WTC11 (cell line): ENCODE results near the gene SLC6A4. TPM values are rescaled to one million over a fixed set of nuclear protein-coding genes. Genes with fewer than 3 reads are reported as not detected.

Source experiments
- ATAC-seq: fragments of 200-7000 bp; cut with Tn5 transposase; 2 replicates; pipeline ENCODE4 v1.10.0; 2021; ENCODE audit warnings: mild to moderate bottlenecking, moderate library complexity
- CTCF ChIA-PET: fragments of 300-600 bp; sonication (Branson Sonifier 250); formaldehyde crosslinking; loops from one replicate; lab custom pipeline; 2021; ENCODE audit warnings: antibody characterized with exemption; lab: Charles Lee
- POLR2A ChIA-PET: fragments of 350-600 bp; sonication (Branson Sonifier 250); formaldehyde crosslinking; loops from one replicate; lab custom pipeline; 2021; ENCODE audit warnings: antibody characterized with exemption; lab: Charles Lee
- DNase-seq: peaks from one replicate; pipeline ENCODE4 v3.0.0; 2021; ENCODE audit warnings: low spot score
- H3K27ac Mint-ChIP-seq: 2 replicates; pipeline ENCODE4 v1.8.0; 2021; ENCODE audit warnings: mixed read lengths
- H3K27me3 Mint-ChIP-seq: 2 replicates; pipeline ENCODE4 v1.8.0; 2021; ENCODE audit warnings: low read depth, mild to moderate bottlenecking, moderate library complexity, mixed read lengths
- H3K36me3 Mint-ChIP-seq: 2 replicates; pipeline ENCODE4 v1.8.0; 2021; ENCODE audit warnings: mixed read lengths
- H3K4me1 Mint-ChIP-seq: 2 replicates; pipeline ENCODE4 v1.8.0; 2022; ENCODE audit warnings: mixed read lengths
- H3K4me3 Mint-ChIP-seq: 2 replicates; pipeline ENCODE4 v1.8.0; 2021; ENCODE audit warnings: mild to moderate bottlenecking, moderate library complexity, mixed read lengths
- H3K9me3 Mint-ChIP-seq: 2 replicates; pipeline ENCODE4 v1.8.0; 2021; ENCODE audit warnings: mixed read lengths
- ATF1 ChIP-seq: sonication (generic); formaldehyde crosslinking; IDR thresholded peaks from 2 replicates; pipeline ENCODE4 v1.8.1; 2023; ENCODE audit warnings: mild to moderate bottlenecking, moderate library complexity, missing genetic modification reagents
- ATF2 ChIP-seq: sonication (generic); formaldehyde crosslinking; IDR thresholded peaks from 2 replicates; pipeline ENCODE4 v1.8.1; 2022; ENCODE audit warnings: low read depth, missing genetic modification reagents, borderline replicate concordance
- CREB1 ChIP-seq: sonication (generic); formaldehyde crosslinking; IDR thresholded peaks from 2 replicates; pipeline ENCODE4 v1.8.0; 2023; ENCODE audit warnings: mild to moderate bottlenecking, missing genetic modification reagents
- ERG ChIP-seq: fragments of 250-450 bp; sonication (Bioruptor Pico); IDR thresholded peaks from 2 replicates; pipeline ENCODE4 v1.8.0; 2021; ENCODE audit warnings: mild to moderate bottlenecking
- ETV6 ChIP-seq: sonication (generic); formaldehyde crosslinking; IDR thresholded peaks from 2 replicates; pipeline ENCODE4 v1.8.1; 2022; ENCODE audit warnings: mild to moderate bottlenecking, missing genetic modification reagents
- FOXP1 ChIP-seq: sonication (generic); formaldehyde crosslinking; IDR thresholded peaks from 2 replicates; pipeline ENCODE4 v1.8.0; 2022; ENCODE audit warnings: missing genetic modification reagents, mild to moderate bottlenecking, moderate library complexity, borderline replicate concordance
- MXD4 ChIP-seq: fragments of 250-450 bp; sonication (Bioruptor Pico); IDR thresholded peaks from 2 replicates; pipeline ENCODE4 v1.8.0; 2021; ENCODE audit warnings: mild to moderate bottlenecking, moderate library complexity, borderline replicate concordance
- MYBL2 ChIP-seq: sonication (generic); formaldehyde crosslinking; IDR thresholded peaks from 2 replicates; pipeline ENCODE4 v1.8.1; 2023; ENCODE audit warnings: mild to moderate bottlenecking, moderate library complexity, missing genetic modification reagents
- NFATC4 ChIP-seq: fragments of 250-450 bp; sonication (Bioruptor Pico); IDR thresholded peaks from 2 replicates; pipeline ENCODE4 v1.9.0; 2021; ENCODE audit warnings: mild to moderate bottlenecking
- RELA ChIP-seq: sonication (generic); formaldehyde crosslinking; IDR thresholded peaks from 2 replicates; pipeline ENCODE4 v1.8.1; 2022; ENCODE audit warnings: missing genetic modification reagents, mild to moderate bottlenecking, borderline replicate concordance
- RORB ChIP-seq: fragments of 250-450 bp; sonication (Bioruptor Pico); IDR thresholded peaks from 2 replicates; pipeline ENCODE4 v1.9.0; 2021; ENCODE audit warnings: mild to moderate bottlenecking
- TCF7 ChIP-seq: sonication (generic); formaldehyde crosslinking; IDR thresholded peaks from 2 replicates; pipeline ENCODE4 v1.8.0; 2022; ENCODE audit warnings: mild to moderate bottlenecking, low read depth, missing genetic modification reagents, moderate library complexity
- TEAD1 ChIP-seq: sonication (generic); formaldehyde crosslinking; IDR thresholded peaks from 2 replicates; pipeline ENCODE4 v1.8.0; 2022; ENCODE audit warnings: mild to moderate bottlenecking, missing genetic modification reagents
- USF2 ChIP-seq: sonication (generic); formaldehyde crosslinking; IDR thresholded peaks from 2 replicates; pipeline ENCODE4 v1.8.1; 2023; ENCODE audit warnings: mild to moderate bottlenecking, missing genetic modification reagents, moderate library complexity
- ZBTB21 ChIP-seq: sonication (generic); formaldehyde crosslinking; IDR thresholded peaks from 2 replicates; pipeline ENCODE4 v1.8.1; 2023; ENCODE audit warnings: mild to moderate bottlenecking, missing genetic modification reagents, borderline replicate concordance
- ZNF396 ChIP-seq: fragments of 250-450 bp; sonication (Bioruptor Pico); IDR thresholded peaks from 2 replicates; pipeline ENCODE4 v1.8.0; 2021; ENCODE audit warnings: mild to moderate bottlenecking, moderate library complexity, borderline replicate concordance
- total RNA-seq: library from RNA; stranded (reverse); gene quantifications from 3 replicates; pipeline ENCODE4 v1.2.3, GENCODE V29; 2021
- TF ChIP-seq, protein P1 (sequence below): sonication (generic); formaldehyde crosslinking; IDR thresholded peaks from 2 replicates; pipeline ENCODE4 v1.8.1; 2023; ENCODE audit warnings: mild to moderate bottlenecking, missing genetic modification reagents
- TF ChIP-seq, protein P2 (sequence below): sonication (generic); formaldehyde crosslinking; IDR thresholded peaks from 2 replicates; pipeline ENCODE4 v1.8.1; 2023; ENCODE audit warnings: mild to moderate bottlenecking, missing genetic modification reagents, borderline replicate concordance
- TF ChIP-seq, protein P3 (sequence below): sonication (generic); formaldehyde crosslinking; IDR thresholded peaks from 2 replicates; pipeline ENCODE4 v1.8.0; 2023; ENCODE audit warnings: missing genetic modification reagents
- TF ChIP-seq, protein P4 (sequence below): sonication (generic); formaldehyde crosslinking; conservative IDR thresholded peaks from 2 replicates; pipeline ENCODE4 v1.8.1; 2022; ENCODE audit warnings: mild to moderate bottlenecking, missing genetic modification reagents
- TF ChIP-seq, protein P5 (sequence below): fragments of 250-450 bp; sonication (Bioruptor Pico); IDR thresholded peaks from 2 replicates; pipeline ENCODE4 v1.9.0; 2021; ENCODE audit warnings: mild to moderate bottlenecking
- TF ChIP-seq, protein P6 (sequence below): sonication (generic); formaldehyde crosslinking; IDR thresholded peaks from 2 replicates; pipeline ENCODE4 v1.8.1; 2022; ENCODE audit warnings: low read depth, mild to moderate bottlenecking, moderate library complexity, missing genetic modification reagents, borderline replicate concordance

The SLC6A4 gene
- total RNA-seq, 1 experiment from 2014 or later, result 0.13 TPM

DNA sequence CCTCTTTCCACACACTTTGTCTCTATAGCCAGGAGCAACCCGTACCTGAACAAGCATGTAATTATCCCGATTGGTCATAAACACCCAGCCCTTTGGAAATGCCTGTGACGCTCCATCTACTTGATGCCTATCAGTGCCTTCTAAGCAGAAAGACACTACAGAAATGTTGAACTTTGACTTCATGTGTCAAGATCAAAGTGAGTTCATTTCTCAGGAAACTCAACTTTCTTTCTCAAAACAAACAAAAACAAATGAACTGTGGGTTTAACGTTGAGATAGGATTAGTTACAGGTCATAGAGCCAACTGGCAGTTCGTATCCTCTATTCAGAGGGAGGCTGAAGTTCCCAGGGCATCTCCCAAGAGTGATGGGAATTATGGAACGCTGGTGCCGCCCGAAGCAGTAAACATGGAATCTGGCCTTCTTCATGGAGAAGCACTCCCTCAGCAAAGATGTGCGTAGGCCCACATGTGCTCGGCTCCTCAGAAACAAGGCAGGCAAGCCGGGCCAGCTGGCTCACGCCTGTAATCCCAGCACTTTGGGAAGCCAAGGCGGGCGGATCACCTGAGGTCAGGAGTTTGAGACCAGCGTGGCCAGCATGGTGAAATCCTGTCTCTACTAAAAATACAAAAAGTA, 9.5 kb downstream of the SLC6A4 start:
- ATAC-seq, result no peak
- Mint-ChIP-seq H3K36me3 (no peaks in the 10 kb centered on the region), H3K4me3 (no peak overlapping the region)
- DNase-seq, result no peak
- CTCF ChIA-PET, result interaction anchor here (0.8 to 2.1 kb wide), 5 partner anchors 9 to 101 kb away, joined by 4 to 10 read pairs (median 4); partner anchors contain the start of gene SLC6A4
- TF ChIP-seq ZNF396 (CRISPR knock-in tag) (no peak), ATF1 (no peak), MYBL2 (CRISPR knock-in tag) (no peak), RELA (no peak), TCF7 (no peak), CREB1 (CRISPR knock-in tag) (no peak), NFATC4 (no peak), FOXP1 (CRISPR knock-in tag) (no peak)
- TF ChIP-seq, protein P1, sequence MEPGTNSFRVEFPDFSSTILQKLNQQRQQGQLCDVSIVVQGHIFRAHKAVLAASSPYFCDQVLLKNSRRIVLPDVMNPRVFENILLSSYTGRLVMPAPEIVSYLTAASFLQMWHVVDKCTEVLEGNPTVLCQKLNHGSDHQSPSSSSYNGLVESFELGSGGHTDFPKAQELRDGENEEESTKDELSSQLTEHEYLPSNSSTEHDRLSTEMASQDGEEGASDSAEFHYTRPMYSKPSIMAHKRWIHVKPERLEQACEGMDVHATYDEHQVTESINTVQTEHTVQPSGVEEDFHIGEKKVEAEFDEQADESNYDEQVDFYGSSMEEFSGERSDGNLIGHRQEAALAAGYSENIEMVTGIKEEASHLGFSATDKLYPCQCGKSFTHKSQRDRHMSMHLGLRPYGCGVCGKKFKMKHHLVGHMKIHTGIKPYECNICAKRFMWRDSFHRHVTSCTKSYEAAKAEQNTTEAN (CRISPR knock-in tag), result no peak
- TF ChIP-seq, protein P2, sequence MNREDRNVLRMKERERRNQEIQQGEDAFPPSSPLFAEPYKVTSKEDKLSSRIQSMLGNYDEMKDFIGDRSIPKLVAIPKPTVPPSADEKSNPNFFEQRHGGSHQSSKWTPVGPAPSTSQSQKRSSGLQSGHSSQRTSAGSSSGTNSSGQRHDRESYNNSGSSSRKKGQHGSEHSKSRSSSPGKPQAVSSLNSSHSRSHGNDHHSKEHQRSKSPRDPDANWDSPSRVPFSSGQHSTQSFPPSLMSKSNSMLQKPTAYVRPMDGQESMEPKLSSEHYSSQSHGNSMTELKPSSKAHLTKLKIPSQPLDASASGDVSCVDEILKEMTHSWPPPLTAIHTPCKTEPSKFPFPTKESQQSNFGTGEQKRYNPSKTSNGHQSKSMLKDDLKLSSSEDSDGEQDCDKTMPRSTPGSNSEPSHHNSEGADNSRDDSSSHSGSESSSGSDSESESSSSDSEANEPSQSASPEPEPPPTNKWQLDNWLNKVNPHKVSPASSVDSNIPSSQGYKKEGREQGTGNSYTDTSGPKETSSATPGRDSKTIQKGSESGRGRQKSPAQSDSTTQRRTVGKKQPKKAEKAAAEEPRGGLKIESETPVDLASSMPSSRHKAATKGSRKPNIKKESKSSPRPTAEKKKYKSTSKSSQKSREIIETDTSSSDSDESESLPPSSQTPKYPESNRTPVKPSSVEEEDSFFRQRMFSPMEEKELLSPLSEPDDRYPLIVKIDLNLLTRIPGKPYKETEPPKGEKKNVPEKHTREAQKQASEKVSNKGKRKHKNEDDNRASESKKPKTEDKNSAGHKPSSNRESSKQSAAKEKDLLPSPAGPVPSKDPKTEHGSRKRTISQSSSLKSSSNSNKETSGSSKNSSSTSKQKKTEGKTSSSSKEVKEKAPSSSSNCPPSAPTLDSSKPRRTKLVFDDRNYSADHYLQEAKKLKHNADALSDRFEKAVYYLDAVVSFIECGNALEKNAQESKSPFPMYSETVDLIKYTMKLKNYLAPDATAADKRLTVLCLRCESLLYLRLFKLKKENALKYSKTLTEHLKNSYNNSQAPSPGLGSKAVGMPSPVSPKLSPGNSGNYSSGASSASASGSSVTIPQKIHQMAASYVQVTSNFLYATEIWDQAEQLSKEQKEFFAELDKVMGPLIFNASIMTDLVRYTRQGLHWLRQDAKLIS, result no peak
- TF ChIP-seq, protein P3, sequence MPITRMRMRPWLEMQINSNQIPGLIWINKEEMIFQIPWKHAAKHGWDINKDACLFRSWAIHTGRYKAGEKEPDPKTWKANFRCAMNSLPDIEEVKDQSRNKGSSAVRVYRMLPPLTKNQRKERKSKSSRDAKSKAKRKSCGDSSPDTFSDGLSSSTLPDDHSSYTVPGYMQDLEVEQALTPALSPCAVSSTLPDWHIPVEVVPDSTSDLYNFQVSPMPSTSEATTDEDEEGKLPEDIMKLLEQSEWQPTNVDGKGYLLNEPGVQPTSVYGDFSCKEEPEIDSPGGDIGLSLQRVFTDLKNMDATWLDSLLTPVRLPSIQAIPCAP, result no peak
- TF ChIP-seq, all 79 proteins: peak for 0
- POLR2A ChIA-PET, result no interaction called here
- Mint-ChIP-seq H3K27me3 (peaks cover 2% of the 10 kb centered on the region; the same call in 1 of the 2 replicates), H3K27ac (no peak overlapping the region), H3K4me1 (peaks cover 13% of the 10 kb centered on the region), H3K9me3 (no peaks in the 10 kb centered on the region)

- ChIA-PET CTCF (interaction anchor here (0.5 to 2.1 kb wide), 5 partner anchors 11 to 157 kb away, joined by 3 to 10 read pairs (median 4); no protein-coding TSS in a partner anchor), POLR2A (no interaction called here)
- Mint-ChIP-seq H3K36me3 (no peaks in the 10 kb centered on the region), H3K4me1 (peaks cover 13% of the 10 kb centered on the region), H3K4me3 (no peak overlapping the region), H3K9me3 (no peaks in the 10 kb centered on the region), H3K27ac (no peak overlapping the region), H3K27me3 (peaks cover 2% of the 10 kb centered on the region; the same call in 1 of the 2 replicates)
- TF ChIP-seq MXD4 (CRISPR knock-in tag) (no peak), USF2 (CRISPR knock-in tag) (no peak), TCF7 (no peak), ERG (CRISPR knock-in tag) (no peak), ATF2 (no peak), ZBTB21 (CRISPR knock-in tag) (no peak), RORB (CRISPR knock-in tag) (no peak), ETV6 (CRISPR knock-in tag) (no peak), TEAD1 (no peak)
- TF ChIP-seq, protein P4, sequence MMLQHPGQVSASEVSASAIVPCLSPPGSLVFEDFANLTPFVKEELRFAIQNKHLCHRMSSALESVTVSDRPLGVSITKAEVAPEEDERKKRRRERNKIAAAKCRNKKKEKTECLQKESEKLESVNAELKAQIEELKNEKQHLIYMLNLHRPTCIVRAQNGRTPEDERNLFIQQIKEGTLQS (CRISPR knock-in tag), result no peak
- TF ChIP-seq, protein P3, result no peak
- TF ChIP-seq, protein P5, sequence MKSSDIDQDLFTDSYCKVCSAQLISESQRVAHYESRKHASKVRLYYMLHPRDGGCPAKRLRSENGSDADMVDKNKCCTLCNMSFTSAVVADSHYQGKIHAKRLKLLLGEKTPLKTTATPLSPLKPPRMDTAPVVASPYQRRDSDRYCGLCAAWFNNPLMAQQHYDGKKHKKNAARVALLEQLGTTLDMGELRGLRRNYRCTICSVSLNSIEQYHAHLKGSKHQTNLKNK (CRISPR knock-in tag), result no peak
- TF ChIP-seq, protein P6, sequence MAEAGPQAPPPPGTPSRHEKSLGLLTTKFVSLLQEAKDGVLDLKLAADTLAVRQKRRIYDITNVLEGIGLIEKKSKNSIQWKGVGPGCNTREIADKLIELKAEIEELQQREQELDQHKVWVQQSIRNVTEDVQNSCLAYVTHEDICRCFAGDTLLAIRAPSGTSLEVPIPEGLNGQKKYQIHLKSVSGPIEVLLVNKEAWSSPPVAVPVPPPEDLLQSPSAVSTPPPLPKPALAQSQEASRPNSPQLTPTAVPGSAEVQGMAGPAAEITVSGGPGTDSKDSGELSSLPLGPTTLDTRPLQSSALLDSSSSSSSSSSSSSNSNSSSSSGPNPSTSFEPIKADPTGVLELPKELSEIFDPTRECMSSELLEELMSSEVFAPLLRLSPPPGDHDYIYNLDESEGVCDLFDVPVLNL (CRISPR knock-in tag), result no peak
- ATAC-seq (no peak), DNase-seq (no peak)
These were observed 10.4 kb downstream of the SLC6A4 start for GRCh38 chr17:30225112-30225511.
